ENCODE measurements around the gene CACNA2D4.

DNA sequence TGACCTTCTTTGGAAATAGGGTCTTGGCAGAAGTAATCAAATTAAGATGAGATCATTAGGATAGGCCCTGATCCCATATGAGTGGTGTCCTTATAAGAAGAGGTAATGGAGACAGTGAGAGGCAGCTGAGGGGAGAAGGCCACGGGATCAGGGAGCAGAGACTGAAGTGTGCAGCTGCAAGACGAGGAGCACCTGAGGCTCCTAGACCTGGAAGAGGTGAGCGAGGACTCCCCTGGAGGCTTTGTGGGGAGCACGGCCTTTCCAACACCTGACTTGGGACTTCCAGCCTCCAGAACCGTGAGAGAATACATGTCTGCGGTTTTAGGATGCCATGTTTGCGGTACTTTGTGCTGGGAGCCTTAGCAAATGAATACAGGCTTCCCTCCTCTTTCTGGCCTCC lies 60.6 kb downstream of the CACNA2D4 start:
- TF ChIP-seq, protein P1, sequence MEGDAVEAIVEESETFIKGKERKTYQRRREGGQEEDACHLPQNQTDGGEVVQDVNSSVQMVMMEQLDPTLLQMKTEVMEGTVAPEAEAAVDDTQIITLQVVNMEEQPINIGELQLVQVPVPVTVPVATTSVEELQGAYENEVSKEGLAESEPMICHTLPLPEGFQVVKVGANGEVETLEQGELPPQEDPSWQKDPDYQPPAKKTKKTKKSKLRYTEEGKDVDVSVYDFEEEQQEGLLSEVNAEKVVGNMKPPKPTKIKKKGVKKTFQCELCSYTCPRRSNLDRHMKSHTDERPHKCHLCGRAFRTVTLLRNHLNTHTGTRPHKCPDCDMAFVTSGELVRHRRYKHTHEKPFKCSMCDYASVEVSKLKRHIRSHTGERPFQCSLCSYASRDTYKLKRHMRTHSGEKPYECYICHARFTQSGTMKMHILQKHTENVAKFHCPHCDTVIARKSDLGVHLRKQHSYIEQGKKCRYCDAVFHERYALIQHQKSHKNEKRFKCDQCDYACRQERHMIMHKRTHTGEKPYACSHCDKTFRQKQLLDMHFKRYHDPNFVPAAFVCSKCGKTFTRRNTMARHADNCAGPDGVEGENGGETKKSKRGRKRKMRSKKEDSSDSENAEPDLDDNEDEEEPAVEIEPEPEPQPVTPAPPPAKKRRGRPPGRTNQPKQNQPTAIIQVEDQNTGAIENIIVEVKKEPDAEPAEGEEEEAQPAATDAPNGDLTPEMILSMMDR (conservative IDR thresholded peaks at IDR 0.05; ENCODE audit: low read depth, low read length) = no peak
- no peak for TF ChIP-seq EZH2 (IDR thresholded peaks at IDR 0.05; ENCODE audit: low read length, unreplicated experiment)
- no peak for TF ChIP-seq EZH2phosphoT487 (IDR thresholded peaks at IDR 0.05; ENCODE audit: borderline replicate concordance, low read length)
